GM12892 (cell line): ENCODE measurements around the gene TAL1.

ENCODE experiments used
- DNase-seq: peaks from one replicate; pipeline ENCODE4 v3.0.0; 2011; ENCODE audit not compliant: insufficient read length
- FAIRE-seq: peaks from 2 replicates; lab custom pipeline; 2011; peaks lifted over from hg19 to GRCh38; lab: Jason Lieb, UNC
- POLR2A ChIP-seq: IDR thresholded peaks from 2 replicates; pipeline ENCODE4 v1.6.1; 2011; ENCODE audit warnings: low read depth, low read length, control low read depth
- POLR2AphosphoS5 ChIP-seq: IDR thresholded peaks from 2 replicates; pipeline ENCODE4 v1.6.1; 2011; ENCODE audit warnings: low read depth, low read length, control low read depth
- TAF1 ChIP-seq: IDR thresholded peaks from 2 replicates; pipeline ENCODE4 v1.6.1; 2011; ENCODE audit warnings: low read depth, mild to moderate bottlenecking, control low read depth, low read length, borderline replicate concordance

Gene TAL1

GRCh38 chr1:47228644-47229030 is 3.4 kb downstream of the TAL1 start:
- DNase-seq (no peak), FAIRE-seq (no peak)
- no peak for TF ChIP-seq POLR2A
- no peak for TF ChIP-seq POLR2AphosphoS5
- TF ChIP-seq TAF1, result no peak

- FAIRE-seq (no peak), DNase-seq (no peak)
- TF ChIP-seq TAF1 (no peak), POLR2AphosphoS5 (no peak), POLR2A (no peak)
Observed at GRCh38 chr1:47227341-47228232, 4.4 kb downstream of the TAL1 start.

GRCh38 chr1:47226839-47227215 is 5.2 kb downstream of the TAL1 start:
- TF ChIP-seq TAF1, result no peak
- no peak for TF ChIP-seq POLR2A
- TF ChIP-seq POLR2AphosphoS5, result no peak
- no peak for DNase-seq
- no peak for FAIRE-seq

GRCh38 chr1:47226121-47226838 is 5.7 kb downstream of the TAL1 start:
- FAIRE-seq, result no peak
- TF ChIP-seq POLR2AphosphoS5, result no peak
- TF ChIP-seq TAF1, result no peak
- TF ChIP-seq POLR2A, result no peak
- no peak for DNase-seq

- no peak for DNase-seq
- no peak for FAIRE-seq
- no peak for TF ChIP-seq POLR2AphosphoS5
- TF ChIP-seq POLR2A, result no peak
Observed at GRCh38 chr1:47225430-47226100, 6.5 kb downstream of the TAL1 start.

- FAIRE-seq, result no peak
- TF ChIP-seq TAF1, result no peak
- no peak for TF ChIP-seq POLR2AphosphoS5
- TF ChIP-seq POLR2A, result no peak
Observed at GRCh38 chr1:47224676-47225399, 7.2 kb downstream of the TAL1 start.

GRCh38 chr1:47223921-47224675 is 7.9 kb downstream of the TAL1 start:
- DNase-seq (no peak), FAIRE-seq (no peak)
- TF ChIP-seq TAF1 (no peak), POLR2A (no peak)

More at GRCh38 chr1:47224676-47225399, 7.2 kb downstream of the TAL1 start:
- DNase-seq, result no peak

GRCh38 chr1:47223174-47223920 is 8.7 kb downstream of the TAL1 start:
- DNase-seq (no peak), FAIRE-seq (no peak)
- TF ChIP-seq POLR2AphosphoS5 (no peak), TAF1 (no peak), POLR2A (no peak)

GRCh38 chr1:47222476-47222875 is 9.5 kb downstream of the TAL1 start:
- no peak for FAIRE-seq
- no peak for DNase-seq
- TF ChIP-seq POLR2A (no peak), POLR2AphosphoS5 (no peak), TAF1 (no peak)

- DNase-seq, result no peak
- FAIRE-seq, result no peak
- TF ChIP-seq POLR2A (no peak), TAF1 (no peak), POLR2AphosphoS5 (no peak)
Observed at GRCh38 chr1:47219590-47220220, 12.3 kb downstream of the TAL1 start.
